ENCODE data around the gene CAPN13. TPM values are rescaled to one million over a fixed set of nuclear protein-coding genes. Genes with fewer than 3 reads are reported as not detected.

Gene CAPN13
- total and polyA plus RNA-seq, 10 of the 15 experiments (the other 5 are each of a cell fraction or from before 2014, with no cell fraction given), result 0.03 to 0.10 (median 0.06) TPM; not detected in 7

- FAIRE-seq (no peak), DNase-seq (ENCODE audit: low read depth, low spot score) (no peak)
Measured at GRCh38 chr2:30730736-30731647, 76.3 kb downstream of the CAPN13 start.

More at GRCh38 chr2:30730736-30731647, 76.3 kb downstream of the CAPN13 start:
- no peak overlapping the region for H3K4me2 ChIP-seq (ENCODE audit: control insufficient read depth, insufficient read depth)
- 39% methylated on average over 14 of the region's 16 CpGs for WGBS (ENCODE audit: insufficient coverage, insufficient replicate concordance, low lambda C conversion rate, missing lambda C conversion rate)
- H2AFZ ChIP-seq (ENCODE audit: control insufficient read depth, low read depth, low read length), result no peak overlapping the region
- H3K4me3 ChIP-seq, result no peak overlapping the region
- H3K4me1 ChIP-seq (ENCODE audit: control insufficient read depth, insufficient read depth, low read length), result no peaks in the 10 kb centered on the region
- H3K27ac ChIP-seq (ENCODE audit: control insufficient read depth, insufficient read depth), result no peak overlapping the region
- peaks cover 0 to 1% of the 10 kb centered on the region in 2 experiments; a peak in 1 of 4 replicates for H3K27me3 ChIP-seq (replicated peaks in 1 of 2; ENCODE audit: control insufficient read depth in 2 of 2, insufficient read depth in 2 of 2, low read length in 1 of 2)
- H3K9me3 ChIP-seq (replicated peaks; ENCODE audit: control insufficient read depth, insufficient read depth, low read length), result no peaks in the 10 kb centered on the region
- no peaks in the 10 kb centered on the region for H3K36me3 ChIP-seq (ENCODE audit: control insufficient read depth in 2 of 2, insufficient read depth in 2 of 2, low read length in 1 of 2)
- in situ Hi-C loops (cut with MboI), result no loop called here
- no peak overlapping the region for H3K9ac ChIP-seq (ENCODE audit: control insufficient read depth, insufficient read depth, low read length)
- TF ChIP-seq PBX3 (IDR thresholded peaks at IDR 0.05; ENCODE audit: insufficient replicate concordance, low read depth, low read length), result no peak
- no peak for TF ChIP-seq CREM (IDR thresholded peaks at IDR 0.05; ENCODE audit: low read depth)
- TF ChIP-seq BCL3 (IDR thresholded peaks at IDR 0.05; ENCODE audit: borderline replicate concordance, insufficient read depth, low read depth, low read length, poor library complexity, severe bottlenecking), result no peak
- no peak for TF ChIP-seq ZNF207 (IDR thresholded peaks at IDR 0.05; ENCODE audit: borderline replicate concordance)
- no peak for TF ChIP-seq GATAD2B (conservative IDR thresholded peaks at IDR 0.05; ENCODE audit: low read depth)
- TF ChIP-seq FOS (IDR thresholded peaks at IDR 0.05; ENCODE audit: borderline replicate concordance, extremely low read depth, insufficient read length), result no peak
- TF ChIP-seq CHD4 (IDR thresholded peaks at IDR 0.05), result no peak
- no peak for TF ChIP-seq RELA (IDR thresholded peaks at IDR 0.05; ENCODE audit: borderline replicate concordance, partially characterized antibody)
- no peak for TF ChIP-seq FOXM1 (IDR thresholded peaks at IDR 0.05; ENCODE audit: low read depth, low read length)
- no peak for TF ChIP-seq EED (IDR thresholded peaks at IDR 0.05; ENCODE audit: low read depth)
- TF ChIP-seq BHLHE40 (IDR thresholded peaks at IDR 0.05; ENCODE audit: borderline replicate concordance in 1 of 2, low read depth in 2 of 2, low read length in 1 of 2), result no peak
- TF ChIP-seq TBL1XR1 (IDR thresholded peaks at IDR 0.05; ENCODE audit: low read depth, low read length), result no peak
- TF ChIP-seq HCFC1 (IDR thresholded peaks at IDR 0.05; ENCODE audit: low read length), result no peak
- no peak for TF ChIP-seq ATF7 (IDR thresholded peaks at IDR 0.05; ENCODE audit: low read depth)
- TF ChIP-seq ESRRA (IDR thresholded peaks at IDR 0.05; ENCODE audit: low read length), result no peak
- TF ChIP-seq RELB (IDR thresholded peaks at IDR 0.05; ENCODE audit: low read depth), result no peak
- BruUV-seq (replicated peaks), result no TSS peak
- no peaks in the 10 kb centered on the region for H4K20me1 ChIP-seq (ENCODE audit: control insufficient read depth, insufficient read depth)
- no peak for ATAC-seq
- ChIA-PET RAD21 (ENCODE audit: unreplicated experiment) (interaction anchor here (0.6 to 1.0 kb wide), 2 partner anchors 566 to 588 kb away, joined by 3 read pairs; no protein-coding TSS in a partner anchor), SMC1A (ENCODE audit: uncharacterized antibody, unreplicated experiment) (no interaction called here), CTCF (interaction anchor here (0.9 to 1.7 kb wide), 3 partner anchors 19 to 583 kb away, joined by 3 to 6 read pairs (median 5); no protein-coding TSS in a partner anchor), POLR2A (no interaction called here)
- intact Hi-C loops (cut with micrococcal nuclease; ENCODE audit: unreplicated experiment), result no loop called here
- no peaks in the 10 kb centered on the region for H3K79me2 ChIP-seq (ENCODE audit: control insufficient read depth, insufficient read depth, low read length)

Measured in GM12878 (cell line).